Retinal pigment epithelial cell (primary cell): Measurements from ENCODE around the gene APOOL.

Experiments used
- DNase-seq: peaks from one replicate; pipeline ENCODE4 v3.0.0-alpha.2; 2010; ENCODE audit warnings: low read depth
- H3K4me3 ChIP-seq: 2 replicates; pipeline ENCODE4 v1.5.1; 2011; ENCODE audit warnings: mild to moderate bottlenecking, low read length, control low read depth, moderate library complexity
- CTCF ChIP-seq: conservative IDR thresholded peaks from 2 replicates; pipeline ENCODE4 v1.5.1; 2011; ENCODE audit warnings: low read depth, low read length, control low read depth, inconsistent platforms

Gene APOOL

GRCh38 chrX:85084770-85085393, 81.2 kb downstream of the APOOL start:
- DNase-seq, result no peak
- no peak overlapping the region for H3K4me3 ChIP-seq
- peak; percentile 92 for TF ChIP-seq CTCF

- H3K4me3 ChIP-seq, result no peak overlapping the region
- no peak for DNase-seq
- no peak for TF ChIP-seq CTCF
These were observed 85.7 kb downstream of the APOOL start for GRCh38 chrX:85089321-85089840.

- DNase-seq, result no peak
- TF ChIP-seq CTCF, result no peak
- no peak overlapping the region for H3K4me3 ChIP-seq
These were observed 103.7 kb downstream of the APOOL start for GRCh38 chrX:85107407-85107806.

GRCh38 chrX:85108165-85108564, 104.5 kb downstream of the APOOL start:
- TF ChIP-seq CTCF, result no peak
- DNase-seq, result no peak
- H3K4me3 ChIP-seq, result no peak overlapping the region

- DNase-seq, result no peak
- TF ChIP-seq CTCF, result peak; percentile 40
- H3K4me3 ChIP-seq, result no peak overlapping the region
These were observed 105.6 kb downstream of the APOOL start for GRCh38 chrX:85109235-85109634.

- peak; percentile 79 for TF ChIP-seq CTCF
- no peak overlapping the region for H3K4me3 ChIP-seq
- DNase-seq, result no peak
These were observed 107.7 kb downstream of the APOOL start for GRCh38 chrX:85111347-85111746.

- no peak for TF ChIP-seq CTCF
- no peak overlapping the region for H3K4me3 ChIP-seq
- DNase-seq, result no peak
These were observed 108.6 kb downstream of the APOOL start for GRCh38 chrX:85112293-85112692.
